Esophagus (tissue), 2 donors: ENCODE data around the gene FFAR1. TPM values are rescaled to one million over a fixed set of nuclear protein-coding genes. Genes with fewer than 3 reads are reported as not detected.

ENCODE experiments used
- H3K27ac ChIP-seq, 2 donors: one replicate each; pipeline ENCODE4 v1.5.1; 2013; ENCODE audit warnings: low read depth in 2 of 2, mild to moderate bottlenecking in 2 of 2, inconsistent platforms in 1 of 2, low read length in 1 of 2, moderate library complexity in 1 of 2
- H3K27me3 ChIP-seq, 2 donors: one replicate each; pipeline ENCODE4 v1.6.1; 2013; ENCODE audit warnings: low read length in 2 of 2, control low read depth in 1 of 2, mild to moderate bottlenecking in 1 of 2; ENCODE audit not compliant: insufficient read depth in 2 of 2, control insufficient read depth in 1 of 2
- H3K36me3 ChIP-seq, 2 donors: one replicate each; pipeline ENCODE4 v1.6.1; 2013; ENCODE audit warnings: low read length in 1 of 2; ENCODE audit not compliant: control insufficient read depth in 2 of 2, insufficient read depth in 2 of 2
- H3K4me1 ChIP-seq, 2 donors: one replicate each; pipeline ENCODE4 v1.6.1; 2013; ENCODE audit warnings: low read length in 1 of 2; ENCODE audit not compliant: control insufficient read depth in 2 of 2, insufficient read depth in 2 of 2
- H3K4me3 ChIP-seq, 2 donors: one replicate each; pipeline ENCODE4 v1.5.1; 2013; ENCODE audit warnings: low read length in 2 of 2, mild to moderate bottlenecking in 2 of 2, low read depth in 1 of 2, moderate library complexity in 1 of 2
- H3K9me3 ChIP-seq, 2 donors: one replicate each; pipeline ENCODE4 v1.6.1; 2013; ENCODE audit warnings: mild to moderate bottlenecking in 2 of 2, low read depth in 1 of 2, low read length in 1 of 2, moderate library complexity in 1 of 2; ENCODE audit not compliant: control insufficient read depth in 2 of 2, insufficient read depth in 1 of 2
- WGBS, 2 donors: extraction: QIAGEN DNeasy Blood & Tissue Kit; methylation state at CpG; one replicate each; pipeline ENCODE4 v1.1.7; 2013; 5-methylcytosine and 5-hydroxymethylcytosine counted together
- polyA plus RNA-seq, 2 donors: library from polyadenylated mRNA; stranded (reverse); fragments of 200-250 nt; gene quantifications; one replicate each; pipeline ENCODE4 v1.2.3, GENCODE V29; 2013
- donor health status: healthy with polysubstance abuse.
- donor health status: Bipolar disorder and iron deficiency.

The FFAR1 gene
- polyA plus RNA-seq, 2 donors, result not detected

GRCh38 chr19:35327642-35328041 lies 20.1 kb upstream of the FFAR1 start:
- Histone ChIP-seq H3K27ac (no peak overlapping the region), H3K4me1 (no peaks in the 10 kb centered on the region), H3K4me3 (no peak overlapping the region), H3K36me3 (no peaks in the 10 kb centered on the region), H3K9me3 (no peaks in the 10 kb centered on the region), H3K27me3 (no peaks in the 10 kb centered on the region)
- 61 to 68% methylated on average over 4 of the region's 4 CpGs for WGBS, 2 donors

- H3K4me1 ChIP-seq, result no peaks in the 10 kb centered on the region
- H3K36me3 ChIP-seq, result no peaks in the 10 kb centered on the region
- H3K9me3 ChIP-seq, result no peaks in the 10 kb centered on the region
- no peaks in the 10 kb centered on the region for H3K27me3 ChIP-seq
- no peak within 1 kb of the TSS for H3K4me3 ChIP-seq
- 75 to 76% methylated on average over 12 of the region's 12 CpGs for WGBS, 2 donors
- H3K27ac ChIP-seq, result no peak within 1 kb of the TSS
Observed at GRCh38 chr19:35328851-35329285, 18.8 kb upstream of the FFAR1 start, which contains the start of gene CD22. Gene CD22 (plus strand): TSS chr19:35329187. CDS start chr19:35332041, 2,854 bp downstream.

GRCh38 chr19:35329323-35329722 lies 18.4 kb upstream of the FFAR1 start:
- H3K9me3 ChIP-seq, result no peaks in the 10 kb centered on the region
- no peak overlapping the region for H3K27ac ChIP-seq
- 66 to 71% methylated on average over 4 of the region's 4 CpGs for WGBS, 2 donors
- no peaks in the 10 kb centered on the region for H3K27me3 ChIP-seq
- no peaks in the 10 kb centered on the region for H3K36me3 ChIP-seq
- H3K4me1 ChIP-seq, result no peaks in the 10 kb centered on the region
- H3K4me3 ChIP-seq, result no peak overlapping the region

- Histone ChIP-seq H3K36me3 (no peaks in the 10 kb centered on the region), H3K27ac (no peak overlapping the region), H3K27me3 (no peaks in the 10 kb centered on the region), H3K9me3 (no peaks in the 10 kb centered on the region), H3K4me3 (no peak overlapping the region), H3K4me1 (no peaks in the 10 kb centered on the region)
- 57 to 60% methylated on average over 7 of the region's 7 CpGs for WGBS, 2 donors
Observed at GRCh38 chr19:35330475-35330874, 17.2 kb upstream of the FFAR1 start.

GRCh38 chr19:35331551-35332214 lies 16.0 kb upstream of the FFAR1 start:
- H3K4me3 ChIP-seq, result no peak overlapping the region
- H3K36me3 ChIP-seq, result no peaks in the 10 kb centered on the region
- H3K4me1 ChIP-seq, result no peaks in the 10 kb centered on the region
- H3K27me3 ChIP-seq, result no peaks in the 10 kb centered on the region
- H3K9me3 ChIP-seq, result no peaks in the 10 kb centered on the region
- H3K27ac ChIP-seq, result no peak overlapping the region
- 80 to 86% methylated on average over 14 of the region's 14 CpGs for WGBS, 2 donors

GRCh38 chr19:35332817-35333216 lies 14.9 kb upstream of the FFAR1 start:
- H3K4me1 ChIP-seq, result no peaks in the 10 kb centered on the region
- 67 to 68% methylated on average over 12 of the region's 12 CpGs for WGBS, 2 donors
- no peaks in the 10 kb centered on the region for H3K9me3 ChIP-seq
- no peaks in the 10 kb centered on the region for H3K36me3 ChIP-seq
- H3K27me3 ChIP-seq, result no peaks in the 10 kb centered on the region
- H3K27ac ChIP-seq, result no peak overlapping the region
- no peak overlapping the region for H3K4me3 ChIP-seq

GRCh38 chr19:35334144-35334753 lies 13.5 kb upstream of the FFAR1 start:
- H3K4me1 ChIP-seq, result no peaks in the 10 kb centered on the region
- no peaks in the 10 kb centered on the region for H3K27me3 ChIP-seq
- WGBS, 2 donors, result 63 to 76% methylated on average over 10 of the region's 10 CpGs
- no peak overlapping the region for H3K4me3 ChIP-seq
- H3K27ac ChIP-seq, result no peak overlapping the region
- H3K9me3 ChIP-seq, result no peaks in the 10 kb centered on the region
- H3K36me3 ChIP-seq, result no peaks in the 10 kb centered on the region

- Histone ChIP-seq H3K4me1 (no peaks in the 10 kb centered on the region), H3K27me3 (no peaks in the 10 kb centered on the region), H3K36me3 (no peaks in the 10 kb centered on the region), H3K27ac (no peak overlapping the region), H3K4me3 (no peak overlapping the region), H3K9me3 (no peaks in the 10 kb centered on the region)
- WGBS, 2 donors, result 79 to 81% methylated on average over 21 of the region's 21 CpGs
Observed at GRCh38 chr19:35336166-35336955, 11.3 kb upstream of the FFAR1 start.

- Histone ChIP-seq H3K27ac (no peak overlapping the region), H3K4me3 (no peak overlapping the region), H3K9me3 (no peaks in the 10 kb centered on the region), H3K36me3 (no peaks in the 10 kb centered on the region), H3K4me1 (no peaks in the 10 kb centered on the region), H3K27me3 (no peaks in the 10 kb centered on the region)
- WGBS, 2 donors, result 73 to 78% methylated on average over 25 of the region's 25 CpGs
Observed at GRCh38 chr19:35337097-35337983, 10.4 kb upstream of the FFAR1 start.
